GM12878 (cell line): Measurements from ENCODE around the gene ZMIZ1. TPM values are rescaled to one million over a fixed set of nuclear protein-coding genes. Genes with fewer than 3 reads are reported as not detected.

Experiments used
- ATAC-seq: fragments of 200-7000 bp; cut with Tn5 transposase; 3 replicates; pipeline ENCODE4 v1.9.1; 2020; ENCODE audit warnings: mild to moderate bottlenecking, moderate library complexity
- BruUV-seq: library from RNA; stranded (reverse); fragments of 400-500 nt; replicated peaks from 2 replicates; lab custom pipeline; 2021; lab: Mats Ljungman, UMichigan
- CTCF ChIA-PET: fragments of 300-600 bp; sonication (Branson Sonifier 250); formaldehyde crosslinking; extraction: SDS; loops from one replicate; lab custom pipeline; 2021; ENCODE audit warnings: inconsistent platforms; lab: Yijun Ruan, JAX
- POLR2A ChIA-PET: fragments of 350-600 bp; formaldehyde crosslinking; extraction: SDS; loops from one replicate; lab custom pipeline; 2021; ENCODE audit warnings: inconsistent platforms; lab: Charles Lee
- RAD21 ChIA-PET: fragments of 300-600 bp; sonication (Branson Sonifier 250); formaldehyde crosslinking; loops from one replicate; lab custom pipeline; 2023; ENCODE audit warnings: antibody characterized with exemption; ENCODE audit not compliant: unreplicated experiment; lab: Charles Lee
- SMC1A ChIA-PET: fragments of 300-600 bp; sonication (Branson Sonifier 250); formaldehyde crosslinking; loops from one replicate; lab custom pipeline; 2023; ENCODE audit not compliant: unreplicated experiment, uncharacterized antibody; lab: Charles Lee
- DNase-seq: peaks from one replicate; pipeline ENCODE4 v3.0.0-alpha.2; 2011; ENCODE audit warnings: low read depth, low spot score
- FAIRE-seq: peaks from 3 replicates; lab custom pipeline; 2011; peaks lifted over from hg19 to GRCh38; lab: Jason Lieb, UNC
- H2AFZ ChIP-seq: 2 replicates; pipeline ENCODE4 v1.6.0; 2011; ENCODE audit warnings: low read depth, low read length, control low read depth; ENCODE audit not compliant: control insufficient read depth
- H3K27ac ChIP-seq: 2 replicates; pipeline ENCODE4 v1.5.1; 2011; ENCODE audit warnings: control low read depth; ENCODE audit not compliant: control insufficient read depth, insufficient read depth
- H3K27me3 ChIP-seq, 2 experiments: replicated peaks in 1 of 2; 2 replicates each; pipeline versions ENCODE4 v1.6.0 to v1.6.1; 2011; ENCODE audit warnings: low read length in 1 of 2; ENCODE audit not compliant: control insufficient read depth in 2 of 2, insufficient read depth in 2 of 2
- H3K36me3 ChIP-seq, 2 experiments: 2 replicates each; pipeline ENCODE4 v1.5.1; 2011; ENCODE audit warnings: low read length in 1 of 2; ENCODE audit not compliant: control insufficient read depth in 2 of 2, insufficient read depth in 2 of 2
- H3K4me1 ChIP-seq: 2 replicates; pipeline ENCODE4 v1.6.1; 2011; ENCODE audit warnings: mild to moderate bottlenecking, low read length, moderate library complexity, mixed read lengths; ENCODE audit not compliant: control insufficient read depth, insufficient read depth
- H3K4me2 ChIP-seq: 2 replicates; pipeline ENCODE4 v1.6.0; 2011; ENCODE audit warnings: control low read depth; ENCODE audit not compliant: control insufficient read depth, insufficient read depth
- H3K4me3 ChIP-seq: fragments of 200-600 bp; sonication (generic); 2 replicates; pipeline ENCODE4 v1.5.1; 2016
- H3K79me2 ChIP-seq: 2 replicates; pipeline ENCODE4 v1.6.0; 2011; ENCODE audit warnings: low read length; ENCODE audit not compliant: control insufficient read depth, insufficient read depth
- H3K9ac ChIP-seq: 2 replicates; pipeline ENCODE4 v1.8.0; 2011; ENCODE audit warnings: low read length, control low read depth, mixed read lengths; ENCODE audit not compliant: control insufficient read depth, insufficient read depth
- H3K9me3 ChIP-seq: replicated peaks from 3 replicates; pipeline ENCODE4 v1.5.1; 2011; ENCODE audit warnings: mild to moderate bottlenecking, low read length; ENCODE audit not compliant: control insufficient read depth, insufficient read depth
- H4K20me1 ChIP-seq: 2 replicates; pipeline ENCODE4 v1.6.0; 2011; ENCODE audit not compliant: control insufficient read depth, insufficient read depth
- CBX5 ChIP-seq: sonication (generic); IDR thresholded peaks from 2 replicates; pipeline ENCODE4 v1.6.1; 2016; ENCODE audit warnings: low read depth, moderate library complexity, mild to moderate bottlenecking, inconsistent platforms
- EGR1 ChIP-seq, 2 experiments: IDR thresholded peaks; 1 replicate in 1 of 2; 2 replicates in 1 of 2; pipeline ENCODE4 v1.6.1; 2011 to 2012; ENCODE audit warnings: low read depth in 2 of 2, low read length in 2 of 2, borderline replicate concordance in 1 of 2, mild to moderate bottlenecking in 1 of 2, moderate library complexity in 1 of 2
- EP300 ChIP-seq, 2 experiments: fragments of 150-350 bp in 1 of 2; IDR thresholded peaks; 2 replicates each; pipeline ENCODE4 v1.6.1; 2011 to 2012; ENCODE audit warnings: low read depth in 2 of 2, low read length in 2 of 2, borderline replicate concordance in 1 of 2, improper control_type of control experiment in 1 of 2, inconsistent platforms in 1 of 2; ENCODE audit not compliant: control insufficient read depth in 1 of 2
- ESRRA ChIP-seq: IDR thresholded peaks from 2 replicates; pipeline ENCODE4 v1.6.1; 2012; ENCODE audit warnings: mild to moderate bottlenecking, low read length, improper control_type of control experiment
- EZH2 ChIP-seq: IDR thresholded peaks from 2 replicates; pipeline ENCODE4 v1.6.1; 2012; ENCODE audit warnings: low read depth, mild to moderate bottlenecking, control low read depth, inconsistent platforms, low read length, borderline replicate concordance; ENCODE audit not compliant: control insufficient read depth
- NFYA ChIP-seq: IDR thresholded peaks from 2 replicates; pipeline ENCODE4 v1.6.1; 2011; ENCODE audit warnings: low read depth, mild to moderate bottlenecking, low read length, improper control_type of control experiment, borderline replicate concordance
- RAD21 ChIP-seq: IDR thresholded peaks from 2 replicates; pipeline ENCODE4 v1.6.1; 2011; ENCODE audit warnings: mild to moderate bottlenecking, low read depth, low read length, moderate library complexity; ENCODE audit not compliant: insufficient read depth
- SPI1 ChIP-seq: IDR thresholded peaks from 2 replicates; pipeline ENCODE4 v1.6.1; 2011; ENCODE audit warnings: low read depth, mild to moderate bottlenecking, low read length, moderate library complexity, borderline replicate concordance; ENCODE audit not compliant: insufficient read depth
- TCF3 ChIP-seq: IDR thresholded peaks from 2 replicates; pipeline ENCODE4 v1.6.1; 2012; ENCODE audit warnings: low read depth, mild to moderate bottlenecking, low read length, borderline replicate concordance; ENCODE audit not compliant: insufficient read depth
- USF2 ChIP-seq: IDR thresholded peaks from 2 replicates; pipeline ENCODE4 v1.6.1; 2011; ENCODE audit warnings: low read depth, low read length, improper control_type of control experiment, borderline replicate concordance
- ZBTB40 ChIP-seq: fragments of 450-650 bp; IDR thresholded peaks from 2 replicates; pipeline ENCODE4 v1.6.1; 2016; ENCODE audit warnings: mild to moderate bottlenecking, moderate library complexity, borderline replicate concordance
- WGBS: methylation state at CpG from one replicate; pipeline ENCODE4 v1.1.6; 2016; ENCODE audit warnings: low lambda C conversion rate; ENCODE audit not compliant: insufficient replicate concordance, insufficient coverage; ENCODE audit errors: missing lambda C conversion rate; 5-methylcytosine and 5-hydroxymethylcytosine counted together
- in situ Hi-C: fragments of 300-500 bp; cut with MboI; formaldehyde crosslinking; loops from 9 replicates; pipeline ENCODE4 v1.14.3; 2018; ENCODE audit warnings: mixed read lengths
- intact Hi-C: fragments of 100-400 bp; cut with micrococcal nuclease; formaldehyde crosslinking; loops from one replicate; pipeline ENCODE4 v1.14.2; 2022; ENCODE audit not compliant: unreplicated experiment
- polyA plus RNA-seq, 11 experiments: library from polyadenylated mRNA; depleted of rRNA in 4 of 11; unstranded in 6 of 11; stranded (reverse) in 5 of 11; fragments of >200 nt; fragmentation: Nextera tagmentation in 4 of 11; fragmentation: Illumina TruSeq in 1 of 11; extraction: Ambion mirVana in 4 of 11; extraction: Trizol in 1 of 11; gene quantifications; 1 replicate in 1 of 11; 2 replicates in 10 of 11; pipeline versions ENCODE4 v1.2.1 to v1.2.3, GENCODE V29; 2011 to 2016; ENCODE audit warnings: inconsistent platforms in 2 of 11, missing spikeins in 2 of 11, low read depth in 1 of 11
- total RNA-seq, 4 experiments: library from RNA; depleted of rRNA in 3 of 4; stranded (reverse); fragments of >200 nt in 3 of 4; fragmentation: Illumina TruSeq in 1 of 4; extraction: Trizol in 1 of 4; gene quantifications; 2 replicates each; pipeline versions ENCODE4 v1.2.1 to v1.2.3, GENCODE V29; 2013 to 2021

ZMIZ1 gene
- total and polyA plus RNA-seq, 10 of the 15 experiments (the other 5 are each of a cell fraction or from before 2014, with no cell fraction given), result 3.1 to 82.3 (median 14.9) TPM

- in situ Hi-C loops (no loop called here), intact Hi-C loops (no loop called here)
- Histone ChIP-seq H3K79me2 (peaks cover 97% of the 10 kb centered on the region), H3K9ac (no peak overlapping the region), H3K4me2 (no peak overlapping the region), H3K4me1 (peaks cover 48% of the 10 kb centered on the region), H4K20me1 (peaks cover 12% of the 10 kb centered on the region; the same call in 1 of the 2 replicates), H3K27ac (no peak overlapping the region), H3K36me3 (peaks cover 3 to 33% of the 10 kb centered on the region in 2 experiments), H3K9me3 (no peaks in the 10 kb centered on the region), H3K4me3 (no peak overlapping the region), H3K27me3 (no peaks in the 10 kb centered on the region), H2AFZ (no peak overlapping the region)
- 50% methylated on average over 5 of the region's 7 CpGs for WGBS
- DNase-seq (no peak), ATAC-seq (no peak), FAIRE-seq (no peak)
- BruUV-seq, result no TSS peak
- ChIA-PET RAD21 (interaction anchor here (0.8 kb wide), 1 partner anchor 16 kb away, joined by 3 read pairs; no protein-coding TSS in a partner anchor), SMC1A (interaction anchor here (12.1 kb wide), 1 partner anchor 20 kb away, joined by 114 read pairs; no protein-coding TSS in a partner anchor), CTCF (interaction anchor here (5.6 kb wide), 1 partner anchor 21 kb away, joined by 42 read pairs; no protein-coding TSS in a partner anchor), POLR2A (no interaction called here)
- no peak for TF ChIP-seq SPI1
- no peak for TF ChIP-seq TCF3
- TF ChIP-seq EP300 (IDR thresholded peaks at IDR 0.05; ENCODE audit: borderline replicate concordance in 1 of 2, control insufficient read depth in 1 of 2, low read depth in 2 of 2, low read length in 2 of 2), result no peak
- TF ChIP-seq RAD21, result no peak
- TF ChIP-seq CBX5, result no peak
- no peak for TF ChIP-seq ZBTB40
- TF ChIP-seq EGR1 (IDR thresholded peaks at IDR 0.05; ENCODE audit: borderline replicate concordance in 1 of 2, low read depth in 2 of 2, low read length in 2 of 2), result no peak
- TF ChIP-seq NFYA, result no peak
- TF ChIP-seq ESRRA, result no peak
- TF ChIP-seq USF2, result no peak
- TF ChIP-seq EZH2, result no peak
Measured at GRCh38 chr10:79268742-79269141, 200.0 kb downstream of the ZMIZ1 start.
